NCI-H82 (cell line): ENCODE measurements around the gene RAI1.
"Not testable (repeated sequence)": the region's sequence is repeated elsewhere in the genome, so short reads cannot be mapped to it uniquely, and the experiment has no call there.

Experiments
- DNase-seq: peaks from one replicate; lab custom pipeline; 2025; lab: John Stamatoyannopoulos, UW

The RAI1 gene

DNA sequence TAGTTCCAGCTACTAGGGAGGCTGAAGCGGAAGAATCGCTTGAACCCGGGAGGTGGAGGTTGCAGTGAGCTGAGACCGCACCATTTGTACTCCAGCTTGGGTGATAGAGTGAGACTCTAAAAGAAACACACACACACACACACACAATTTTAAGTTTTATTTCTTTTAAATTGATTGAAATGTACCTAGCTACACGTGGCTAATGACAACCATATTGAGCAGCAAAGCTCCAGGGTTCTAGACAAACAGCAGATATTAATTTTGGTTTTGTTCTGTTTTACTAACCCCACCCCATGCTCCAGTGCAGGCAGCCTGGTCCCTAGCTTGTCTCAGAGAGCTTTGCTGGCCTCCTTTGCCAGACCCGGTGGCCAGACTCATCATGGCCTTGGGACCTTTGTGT, 16.0 kb upstream of the RAI1 start:
- no peak for DNase-seq

DNA sequence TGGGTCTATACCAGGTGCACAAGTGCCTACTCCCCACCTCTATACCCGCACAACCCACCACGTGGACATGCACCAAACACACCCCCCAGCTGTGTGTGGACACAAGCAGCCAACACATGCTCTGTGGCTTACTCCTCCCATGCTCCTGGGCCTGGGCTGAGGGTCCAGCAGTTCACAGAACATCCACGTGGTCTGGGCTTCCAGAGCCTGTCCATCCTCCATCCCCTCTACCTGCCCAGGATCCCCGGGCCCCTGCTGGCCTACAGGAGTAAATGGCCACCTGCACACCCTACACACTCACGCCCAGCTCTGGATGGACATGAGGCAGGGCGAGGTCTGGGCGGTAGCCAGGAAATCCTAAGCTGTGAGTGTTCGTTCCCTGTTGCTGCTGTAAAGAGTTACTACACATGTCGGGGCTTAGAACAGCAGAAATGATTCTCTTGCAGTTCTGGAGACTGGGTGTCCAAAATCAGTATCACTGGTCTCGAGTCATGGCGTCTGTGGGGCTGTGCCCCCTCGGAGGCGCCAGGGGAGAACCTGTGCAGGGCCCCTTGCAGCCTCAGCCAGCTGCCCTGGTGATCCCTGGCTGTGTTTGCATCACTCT, 15.0 kb upstream of the RAI1 start:
- DNase-seq = no peak

DNA sequence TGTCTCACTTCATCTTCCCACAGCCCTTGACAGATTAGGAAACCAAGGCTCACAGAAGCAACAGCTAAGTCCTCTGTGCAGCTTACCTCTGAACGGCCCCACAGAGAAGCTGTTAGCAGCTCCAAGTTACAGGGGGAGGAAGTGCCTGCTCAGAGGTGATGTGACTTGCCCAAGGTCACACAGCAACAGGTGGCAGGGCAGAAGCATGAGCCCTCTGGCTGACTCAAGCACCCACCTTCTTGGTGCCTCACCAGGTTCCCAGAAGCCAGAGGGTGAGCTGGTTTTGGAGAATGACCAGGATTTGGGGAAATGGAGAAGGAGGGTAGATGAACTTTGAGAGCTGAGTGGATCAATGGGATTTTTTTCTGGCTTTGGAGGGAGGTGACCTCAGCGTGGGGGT, 14.0 kb upstream of the RAI1 start:
- no peak for DNase-seq

DNA sequence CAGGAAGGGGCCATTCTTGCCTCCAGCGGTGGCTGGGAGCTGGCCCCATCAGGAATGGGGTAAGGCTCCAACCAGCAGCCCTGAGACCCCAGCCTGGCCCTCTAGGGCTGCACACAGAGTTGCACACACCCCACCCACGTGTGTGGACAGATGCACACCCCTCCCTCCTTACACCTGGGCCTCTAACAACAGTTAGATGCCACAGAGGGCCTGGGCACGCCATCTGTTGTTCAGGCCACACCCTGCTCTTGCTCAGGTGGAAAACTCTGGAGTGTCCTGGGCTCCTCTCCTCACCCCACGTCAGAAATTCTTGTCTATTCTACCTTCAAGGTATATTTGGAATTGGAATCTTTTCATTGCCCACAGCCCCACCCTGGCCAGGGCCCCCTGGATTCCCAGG, 13.3 kb upstream of the RAI1 start:
- DNase-seq = peak; percentile 52

DNA sequence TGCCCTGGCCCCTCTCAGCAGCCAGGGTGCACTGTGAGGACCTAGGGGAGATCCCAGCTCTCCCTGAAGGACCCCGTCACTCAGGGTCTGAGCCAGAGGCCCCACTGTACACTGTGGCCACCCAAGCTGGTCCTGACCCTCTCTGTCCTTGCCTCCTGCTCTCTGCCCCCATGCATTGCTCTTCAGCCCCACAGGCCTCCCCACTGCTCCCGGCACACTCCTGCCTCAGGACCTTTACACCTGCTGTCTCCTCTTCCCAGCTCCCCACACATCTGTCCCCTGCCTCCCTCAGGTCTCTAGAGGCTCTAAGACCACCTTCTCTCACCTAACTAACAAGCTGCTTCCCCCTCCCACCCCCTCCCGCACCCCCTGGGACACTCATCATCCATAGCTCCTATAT, 12.9 kb upstream of the RAI1 start:
- DNase-seq = no peak

DNA sequence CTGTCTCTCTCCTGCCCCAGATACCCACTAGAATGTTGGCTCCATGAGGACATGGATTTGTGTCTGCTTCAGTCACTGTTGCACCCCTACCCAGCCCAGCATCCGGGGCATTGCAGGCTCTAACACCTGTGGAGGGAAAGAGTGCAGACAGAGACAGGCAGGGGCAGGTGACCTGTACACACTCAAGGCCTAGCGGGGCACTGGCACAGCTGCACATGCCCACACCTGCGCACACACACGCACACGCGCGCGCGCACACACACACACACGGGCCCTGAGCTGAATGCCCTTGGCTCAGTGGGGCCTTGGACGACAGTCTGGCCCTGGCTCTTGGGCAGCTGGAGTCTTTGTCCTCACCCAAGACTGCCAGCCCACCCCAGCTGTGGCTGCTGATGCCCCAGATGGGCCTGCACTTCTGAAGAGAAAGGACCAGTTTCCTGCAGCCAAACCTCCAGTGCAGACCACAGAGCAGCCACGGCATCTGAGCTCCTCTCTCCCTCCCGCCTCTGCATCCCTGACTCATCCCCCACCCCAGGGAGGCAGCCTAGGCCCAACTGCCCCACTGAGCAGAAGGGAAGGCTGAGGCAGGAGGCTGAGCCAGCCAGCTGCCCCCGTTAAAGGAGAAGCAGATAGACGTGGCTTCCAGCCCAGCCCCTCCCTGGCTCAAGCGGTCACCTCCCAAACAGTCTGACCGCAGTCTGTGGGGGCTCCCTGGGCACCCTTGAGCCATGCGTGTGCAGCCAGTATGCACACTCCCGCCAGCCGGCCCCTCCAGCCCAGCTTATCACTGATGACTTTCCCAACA, 12.3 kb upstream of the RAI1 start:
- DNase-seq = no peak

DNA sequence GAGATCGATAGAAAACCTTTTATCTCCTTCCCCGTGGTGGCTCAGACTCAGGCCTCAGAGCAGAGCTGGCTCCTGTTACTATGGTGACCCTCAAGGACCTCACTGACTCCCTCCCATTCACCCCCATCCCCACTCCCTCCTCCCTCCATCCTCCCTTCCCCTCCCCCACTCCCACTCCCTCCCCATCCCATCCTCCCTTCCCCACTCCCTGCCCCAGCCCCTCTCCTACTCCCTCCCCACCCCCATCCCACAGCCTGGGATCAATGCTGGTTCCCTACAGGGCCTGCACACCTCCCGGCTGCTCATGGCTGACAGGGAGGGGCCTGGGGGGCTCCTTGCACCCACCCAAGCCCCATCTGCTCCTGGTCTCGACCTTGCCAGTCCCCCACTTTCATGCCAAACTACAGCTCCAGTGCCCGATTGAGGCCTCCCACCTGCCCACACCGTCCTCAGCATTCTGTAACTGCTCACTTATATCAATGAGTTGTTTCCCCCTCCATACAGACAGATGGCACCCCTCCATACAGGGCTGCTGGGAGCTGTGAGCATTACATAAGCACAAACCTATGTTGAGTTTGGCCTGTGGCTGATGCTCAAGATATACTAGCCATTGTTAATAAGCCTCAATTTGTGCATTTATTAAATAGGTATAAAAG, 11.6 kb upstream of the RAI1 start:
- DNase-seq = peak; percentile 75

DNA sequence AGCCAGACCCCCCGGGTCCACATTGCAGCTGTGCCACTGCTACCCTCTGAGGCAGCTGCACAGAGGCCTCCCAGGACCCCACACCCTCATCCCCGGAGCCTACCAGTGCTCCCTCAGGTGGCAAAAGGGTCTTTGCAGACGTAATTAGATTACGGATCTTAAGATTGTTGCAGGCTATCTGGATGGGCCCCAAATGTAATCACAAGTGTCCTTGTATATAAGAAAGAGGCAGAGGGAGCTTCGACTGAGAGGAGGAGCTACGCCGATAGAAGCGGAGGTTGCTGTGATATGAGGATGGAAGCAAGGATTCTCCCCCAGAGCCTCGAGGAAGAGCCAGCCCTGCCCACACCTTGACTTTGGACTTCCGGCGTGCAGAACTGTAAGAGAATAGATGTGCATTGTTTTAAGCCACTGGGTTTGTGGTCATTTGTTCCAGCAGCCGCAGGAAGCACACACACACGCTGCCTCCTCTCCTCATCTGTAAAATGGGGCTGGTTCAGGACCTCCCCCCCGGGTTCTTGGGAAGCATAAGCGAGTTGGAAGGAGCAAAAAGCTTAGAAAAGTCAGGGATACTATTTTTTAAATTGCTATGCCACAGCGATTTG, 10.5 kb upstream of the RAI1 start:
- peak; percentile 87 for DNase-seq

DNA sequence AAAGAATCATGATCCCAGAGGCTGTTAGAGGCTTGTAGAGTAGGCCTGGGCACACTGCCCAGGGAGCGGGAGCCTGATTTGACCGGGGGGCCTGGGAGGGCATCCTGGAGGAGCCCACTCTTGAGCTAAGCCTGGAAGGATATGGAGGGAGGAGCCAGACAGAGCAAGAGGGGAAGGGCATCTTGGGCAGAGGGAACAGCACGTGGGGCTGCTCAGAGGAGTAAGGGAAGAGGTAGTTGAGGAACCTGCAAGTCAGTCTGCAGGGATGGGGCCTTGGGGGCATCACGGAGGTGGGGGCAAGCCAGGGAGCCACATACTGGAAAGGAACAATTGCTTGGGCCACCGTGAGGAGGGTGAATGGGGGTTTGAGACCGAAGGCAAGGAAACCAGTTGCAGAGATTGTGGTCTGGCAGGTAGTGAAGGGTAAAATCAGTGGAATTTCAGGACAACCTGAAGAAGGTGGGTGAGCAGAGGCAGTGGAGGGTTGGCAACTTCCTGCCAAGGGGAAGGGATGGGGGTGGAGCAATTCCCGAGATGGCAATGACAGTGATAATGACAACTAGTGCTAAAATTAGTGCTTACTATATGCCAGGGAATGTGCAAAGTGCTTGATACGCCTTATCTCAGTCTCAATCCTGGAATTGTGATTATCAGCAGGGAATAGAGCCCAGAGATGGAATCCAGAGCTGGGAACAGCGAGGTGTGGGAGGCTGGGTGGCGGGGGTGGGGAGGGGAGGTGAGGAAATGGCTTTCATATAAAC, 9.7 kb upstream of the RAI1 start:
- no peak for DNase-seq

DNA sequence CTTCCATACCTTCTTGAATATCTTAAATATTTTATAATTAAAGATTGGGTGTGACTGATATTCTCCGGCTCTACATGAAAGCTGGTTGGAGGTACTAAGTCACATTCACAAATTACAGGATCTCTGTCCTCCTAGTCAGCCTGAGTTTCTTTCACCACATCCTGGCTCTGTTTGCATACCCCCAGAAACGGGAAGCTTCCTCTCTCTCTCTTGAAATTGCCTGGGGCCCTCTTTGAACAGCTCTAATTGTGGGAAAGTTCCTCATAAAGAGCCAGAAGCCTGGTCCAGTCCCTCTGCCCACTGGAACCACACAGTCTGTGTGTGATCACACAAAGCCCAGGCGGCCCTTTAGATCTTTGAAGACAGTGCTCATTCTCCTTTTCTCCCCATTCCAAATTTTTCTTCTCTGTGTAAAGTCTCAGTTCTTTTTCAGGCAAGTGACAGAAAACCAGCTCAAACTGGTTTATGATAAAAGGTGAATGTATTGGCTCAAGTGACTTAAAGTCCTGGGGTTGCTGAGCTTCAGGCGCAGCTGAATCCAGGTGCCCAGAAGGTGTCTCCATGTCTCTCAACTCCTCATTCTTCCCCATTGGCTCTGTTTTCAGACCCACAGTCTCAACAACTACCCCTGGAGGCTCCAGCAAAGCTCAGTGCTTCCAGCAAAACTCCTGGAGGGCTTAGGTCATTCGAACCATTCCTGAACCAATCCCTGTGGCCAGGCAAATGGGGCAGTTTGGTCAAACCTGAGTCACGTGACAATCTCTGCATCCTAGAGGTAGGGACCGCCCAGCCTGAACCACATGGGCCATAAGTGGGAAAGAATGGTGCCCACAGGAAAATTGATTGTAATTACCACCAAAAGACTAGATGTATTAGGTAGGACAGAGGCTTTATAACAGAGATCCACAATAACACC, 8.5 kb upstream of the RAI1 start:
- DNase-seq = no peak

DNA sequence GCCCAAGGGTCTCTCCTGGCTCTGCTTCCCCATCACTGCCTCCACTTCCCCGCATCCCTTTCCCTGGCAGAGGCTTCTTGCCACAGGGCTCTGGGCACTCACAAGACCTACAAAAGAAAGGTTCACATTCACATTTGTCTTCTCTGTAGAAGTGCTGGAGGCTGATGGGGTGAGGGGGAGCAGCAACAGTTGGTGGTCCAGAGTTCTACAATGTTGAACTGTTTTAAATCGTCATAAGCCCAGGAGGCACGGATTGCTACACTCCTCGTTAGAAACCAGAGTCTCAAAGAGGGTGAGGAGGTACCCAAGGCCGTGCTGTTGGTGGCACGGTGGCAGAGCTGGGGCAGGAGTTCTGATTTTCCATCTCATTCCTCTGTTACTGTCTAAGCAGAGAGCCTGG, 5.8 kb upstream of the RAI1 start:
- no peak for DNase-seq

DNA sequence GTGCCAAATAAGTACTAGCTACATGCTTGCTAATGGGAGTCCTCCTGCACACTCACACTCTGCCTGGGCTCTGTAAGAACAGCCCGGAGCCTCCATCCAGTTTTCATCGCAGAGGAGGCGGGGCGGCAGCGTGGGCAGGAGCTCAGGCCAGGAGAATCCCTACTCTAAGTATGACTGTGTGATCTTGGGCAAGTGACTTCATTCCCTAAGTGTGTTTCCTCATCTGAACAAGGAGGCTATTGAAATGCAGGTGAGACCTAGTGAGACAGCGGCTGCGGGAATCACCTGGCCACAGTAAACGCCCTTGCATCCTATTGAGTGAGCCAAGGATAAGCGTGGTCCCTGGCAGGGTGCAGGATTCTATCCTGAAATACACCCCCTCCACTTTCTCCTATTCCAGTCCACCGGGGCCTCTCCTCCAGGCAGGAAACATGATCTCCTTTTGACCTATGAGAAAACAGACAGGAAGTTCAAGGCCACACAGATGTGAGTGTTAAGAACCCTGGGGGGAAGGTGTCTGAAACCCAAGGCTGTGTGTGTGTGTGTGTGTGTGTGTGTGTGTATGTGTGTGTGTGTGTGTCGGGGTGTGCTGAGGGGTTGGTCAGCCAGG, 5.2 kb upstream of the RAI1 start:
- DNase-seq = peak; percentile 44

DNA sequence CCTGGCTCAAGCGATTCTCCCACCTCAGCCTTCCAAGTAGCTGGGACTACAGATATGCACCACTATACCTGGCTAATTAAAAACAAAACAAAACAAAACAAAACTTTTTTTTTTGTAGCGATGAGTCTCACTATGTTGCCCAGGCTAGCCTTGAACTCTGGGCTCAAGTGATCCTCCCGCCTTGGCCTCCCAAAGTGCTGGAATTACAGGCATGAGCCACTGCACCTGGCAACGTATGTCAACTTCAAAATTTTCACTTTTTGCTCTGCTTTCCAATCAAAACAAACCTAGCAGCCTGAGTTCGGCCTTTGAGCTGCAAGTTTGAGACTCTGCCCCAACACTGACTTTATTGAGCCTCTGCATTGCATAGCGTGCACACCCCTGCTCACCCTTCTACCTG, 4.5 kb upstream of the RAI1 start:
- DNase-seq = no peak

DNA sequence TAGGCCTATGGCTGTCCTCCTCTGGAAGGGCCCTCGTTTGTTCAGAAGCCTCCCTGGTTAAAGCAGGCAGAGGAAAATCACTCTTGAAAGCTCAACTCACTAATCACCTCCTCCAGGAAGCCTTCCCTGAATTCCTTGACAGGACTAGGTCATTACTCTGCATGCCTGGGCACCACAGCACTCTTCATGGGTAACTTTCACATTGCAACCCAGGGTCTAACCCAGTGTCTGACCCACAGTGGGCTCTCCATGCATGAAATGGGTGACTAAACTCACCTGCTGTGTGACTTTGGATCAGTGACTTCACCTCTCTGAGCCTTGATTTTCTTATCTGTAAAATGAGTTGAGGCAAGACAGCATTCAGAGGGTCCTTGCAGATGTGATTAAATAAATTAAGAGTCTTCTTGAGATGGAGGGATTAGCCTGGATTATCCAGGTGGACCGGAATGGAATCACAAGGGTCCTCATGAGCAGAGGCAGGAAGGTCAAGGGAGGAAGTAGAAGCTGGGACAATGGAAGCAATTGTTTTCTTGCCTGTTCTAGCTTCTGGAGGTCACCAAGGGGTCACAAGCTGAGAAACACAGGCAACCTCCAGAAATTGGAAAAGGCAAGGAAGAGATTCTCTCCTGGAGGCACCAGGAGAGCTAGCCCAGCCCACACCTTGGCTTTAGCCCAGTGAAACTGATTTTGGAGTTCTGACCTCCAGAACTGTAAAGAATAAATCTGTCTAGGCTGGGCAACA, 3.8 kb upstream of the RAI1 start:
- DNase-seq = peak; percentile 66

DNA sequence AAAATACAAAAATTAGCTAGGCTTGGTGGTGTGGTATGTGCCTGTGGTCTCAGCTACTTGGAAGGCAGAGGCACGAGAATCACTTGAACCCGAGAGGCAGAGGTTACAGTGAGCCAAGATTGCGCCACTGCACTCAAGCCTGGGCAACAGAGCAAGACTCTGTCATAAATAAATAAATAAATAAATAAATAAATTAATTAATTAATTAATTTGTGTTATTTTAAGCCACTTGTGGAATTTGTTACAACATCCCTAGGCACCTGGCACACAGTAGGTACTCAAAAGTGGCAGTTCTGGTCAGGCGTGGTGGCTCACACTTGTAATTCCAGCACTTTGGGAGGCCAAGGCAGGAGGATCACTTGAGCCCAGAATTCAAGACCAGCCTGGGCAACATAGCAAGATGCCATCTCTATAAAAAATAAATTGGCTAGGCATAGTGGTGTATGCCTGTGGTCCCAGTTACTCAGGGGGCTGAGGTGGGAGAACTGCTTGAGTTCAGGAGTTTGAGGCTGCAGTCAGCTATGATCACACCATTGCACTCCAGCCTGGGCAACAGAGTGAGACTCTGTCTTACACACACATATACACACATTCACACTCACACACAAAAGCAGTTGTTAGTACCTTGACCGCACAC, 3.1 kb upstream of the RAI1 start:
- DNase-seq = not testable (repeated sequence)

DNA sequence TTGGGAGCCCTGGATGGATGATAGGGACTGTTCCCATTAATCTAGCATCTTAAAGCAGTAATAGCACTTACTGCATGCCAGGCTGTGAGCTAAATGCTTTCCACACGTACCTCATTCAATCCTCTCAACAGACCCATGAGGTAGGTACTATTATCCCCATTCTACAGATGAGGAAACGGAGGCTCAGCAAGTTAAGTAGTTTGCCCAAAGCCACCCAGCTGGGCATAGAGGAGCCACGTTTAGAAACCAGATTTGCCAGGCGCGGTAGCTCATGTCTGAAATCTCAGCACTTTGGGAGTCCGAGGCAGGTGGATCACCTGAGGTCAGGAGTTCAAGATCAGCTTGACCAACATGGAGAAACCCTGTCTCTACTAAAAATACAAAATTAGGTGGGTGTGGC, 2.0 kb upstream of the RAI1 start:
- DNase-seq = no peak

DNA sequence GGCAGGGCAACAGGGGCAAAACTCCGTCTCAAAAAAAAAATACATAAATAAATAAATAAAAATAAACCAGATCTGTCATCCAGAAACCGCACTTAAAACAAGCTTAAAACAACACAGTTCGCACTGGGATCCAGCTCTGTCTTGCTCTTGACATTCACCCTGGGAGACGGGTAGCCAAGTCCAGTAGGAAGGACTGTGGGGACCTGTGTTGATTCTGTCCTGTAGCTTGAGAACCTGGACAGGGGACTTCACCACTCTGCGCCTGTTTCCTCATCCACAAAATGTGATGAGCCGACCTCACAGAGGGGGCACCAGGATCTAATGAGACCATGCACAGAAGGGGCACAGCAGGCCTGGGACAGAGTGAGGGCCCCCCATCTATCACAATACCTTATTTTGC, 1.5 kb upstream of the RAI1 start:
- DNase-seq = no peak

DNA sequence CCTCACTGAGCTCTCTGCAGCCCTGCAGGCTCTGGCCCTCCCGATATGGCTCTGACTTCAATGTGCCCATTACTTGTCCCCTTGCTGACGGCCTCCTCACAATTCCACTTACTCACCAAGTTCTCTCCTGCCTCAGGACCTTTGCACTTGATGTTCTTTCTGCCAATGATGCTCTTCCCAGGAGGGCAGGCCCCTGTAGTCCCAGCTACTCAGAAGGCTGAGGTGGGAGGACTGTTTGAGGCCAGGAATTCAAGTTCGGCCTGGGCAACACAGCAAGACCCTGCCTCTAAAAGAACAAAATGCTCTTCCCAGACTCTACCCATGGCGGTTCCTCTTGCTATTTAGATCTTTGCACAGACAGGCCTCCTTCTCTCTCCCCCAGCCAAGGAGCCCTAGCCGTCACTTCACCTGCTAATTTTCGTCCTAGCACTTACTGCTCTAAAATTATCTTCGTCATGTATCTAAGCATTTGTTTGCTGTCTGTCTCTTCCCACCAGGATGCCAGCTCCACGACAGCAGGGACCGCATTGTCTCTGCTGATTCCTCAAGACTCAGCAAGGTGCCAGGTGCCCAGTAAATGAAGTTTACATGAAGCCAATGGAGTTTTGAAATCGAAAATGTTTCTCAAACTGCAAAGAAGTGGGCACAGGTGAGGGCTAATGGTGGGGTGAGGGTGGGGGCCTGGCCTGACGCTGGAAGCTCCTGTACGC, 626 bp upstream of the RAI1 start:
- no peak for DNase-seq

DNA sequence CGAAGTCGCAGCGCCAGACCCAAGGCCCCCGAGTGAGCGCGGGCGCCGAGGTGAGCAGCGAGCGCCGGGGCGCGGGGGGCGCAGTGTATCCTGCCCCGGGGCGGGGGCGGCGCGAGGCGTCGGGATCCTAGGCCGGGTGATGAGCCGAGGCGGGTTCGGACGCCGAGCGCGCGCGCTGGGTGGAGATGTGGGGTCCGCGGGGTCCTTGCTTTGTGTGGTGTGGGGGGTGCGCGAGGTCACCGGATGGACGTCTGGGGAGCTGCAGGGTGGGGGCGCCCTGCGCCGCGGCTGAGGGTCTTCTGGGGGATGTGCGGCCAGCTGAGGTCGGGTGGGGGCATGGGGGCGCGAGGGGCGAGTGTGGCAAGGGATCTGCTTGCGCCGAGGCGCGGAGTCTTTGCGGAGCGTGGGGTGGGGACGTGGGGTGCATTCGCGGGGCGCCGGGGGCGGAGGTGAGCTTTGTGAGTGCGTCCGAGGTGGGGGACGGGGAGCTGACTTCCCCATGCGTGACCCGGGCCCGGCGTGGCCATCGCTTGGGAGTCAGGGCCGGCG, 560 bp downstream of the RAI1 start:
- peak; percentile 70 for DNase-seq
